Endodermal cell (in vitro differentiated cells): ENCODE results near the gene COLEC12. TPM values are rescaled to one million over a fixed set of nuclear protein-coding genes. Genes with fewer than 3 reads are reported as not detected.
A peak's percentile ranks its signal among the peaks of the same experiment; 100 is the strongest.

Experiments
- DNase-seq: peaks from one replicate; pipeline ENCODE4 v3.0.0-alpha.2; 2017
- H3K27ac ChIP-seq: 2 replicates; pipeline ENCODE4 v1.5.1; 2013; ENCODE audit warnings: mild to moderate bottlenecking, low read depth, low read length, moderate library complexity
- H3K27me3 ChIP-seq: 2 replicates; pipeline ENCODE4 v1.6.1; 2013; ENCODE audit warnings: mild to moderate bottlenecking, low read length, moderate library complexity; ENCODE audit not compliant: insufficient read depth, control insufficient read depth, poor library complexity, severe bottlenecking
- H3K36me3 ChIP-seq: 2 replicates; pipeline ENCODE4 v1.7.0; 2013; ENCODE audit warnings: mild to moderate bottlenecking, low read length, moderate library complexity; ENCODE audit not compliant: control insufficient read depth, insufficient read depth
- H3K4me1 ChIP-seq: one replicate; pipeline ENCODE4 v1.7.0; 2013; ENCODE audit warnings: low read length; ENCODE audit not compliant: control insufficient read depth, insufficient read depth
- H3K4me3 ChIP-seq: 2 replicates; pipeline ENCODE4 v1.5.1; 2013; ENCODE audit warnings: mild to moderate bottlenecking, low read length, moderate library complexity
- H3K9ac ChIP-seq: 2 replicates; pipeline ENCODE4 v1.6.1; 2013; ENCODE audit warnings: mild to moderate bottlenecking, low read length, moderate library complexity; ENCODE audit not compliant: poor library complexity, severe bottlenecking; ENCODE audit errors: extremely low read depth
- H3K9me3 ChIP-seq: 2 replicates; pipeline ENCODE4 v1.6.1; 2013; ENCODE audit warnings: mild to moderate bottlenecking, low read length, moderate library complexity; ENCODE audit not compliant: control insufficient read depth
- H3K27ac Mint-ChIP-seq: 2 replicates; pipeline ENCODE4 v1.8.0; 2020; ENCODE audit warnings: mixed read lengths
- H3K27me3 Mint-ChIP-seq: 2 replicates; pipeline ENCODE4 v1.8.0; 2021; ENCODE audit warnings: mild to moderate bottlenecking, mixed read lengths; ENCODE audit not compliant: insufficient read depth
- H3K36me3 Mint-ChIP-seq: 2 replicates; pipeline ENCODE4 v1.8.0; 2020; ENCODE audit warnings: low read depth, mixed read lengths
- H3K4me1 Mint-ChIP-seq: 2 replicates; pipeline ENCODE4 v1.8.0; 2020; ENCODE audit warnings: mixed read lengths
- H3K4me3 Mint-ChIP-seq: 2 replicates; pipeline ENCODE4 v1.8.0; 2020; ENCODE audit warnings: mild to moderate bottlenecking, moderate library complexity, mixed read lengths
- H3K9me3 Mint-ChIP-seq: 2 replicates; pipeline ENCODE4 v1.8.0; 2020; ENCODE audit warnings: mild to moderate bottlenecking, mixed read lengths
- CTCF ChIP-seq: fragments of 200-600 bp; sonication (generic); conservative IDR thresholded peaks from 2 replicates; pipeline ENCODE4 v1.5.0; 2021; ENCODE audit warnings: antibody characterized with exemption, mild to moderate bottlenecking
- WGBS, 2 experiments: methylation state at CpG; one replicate each; pipeline versions ENCODE4 v1.1.5 to v1.1.7; 2013; ENCODE audit warnings: missing lambda C conversion rate in 2 of 2, mixed read lengths in 1 of 2; ENCODE audit not compliant: insufficient coverage in 1 of 2, insufficient read length in 1 of 2; 5-methylcytosine and 5-hydroxymethylcytosine counted together
- total RNA-seq, 2 donors: library from RNA; stranded (reverse); fragmentation: NEBNext Ultra II Directional in 1 of 2; extraction: Animal tissue kit (Norgen Biotek cat#: 25700) in 1 of 2; gene quantifications; 2 replicates in 1 of 2; 3 replicates in 1 of 2; pipeline ENCODE4 v1.2.1, GENCODE V29; 2021

The COLEC12 gene
- total RNA-seq, 2 donors from 2014 or later: 123 TPM

DNA sequence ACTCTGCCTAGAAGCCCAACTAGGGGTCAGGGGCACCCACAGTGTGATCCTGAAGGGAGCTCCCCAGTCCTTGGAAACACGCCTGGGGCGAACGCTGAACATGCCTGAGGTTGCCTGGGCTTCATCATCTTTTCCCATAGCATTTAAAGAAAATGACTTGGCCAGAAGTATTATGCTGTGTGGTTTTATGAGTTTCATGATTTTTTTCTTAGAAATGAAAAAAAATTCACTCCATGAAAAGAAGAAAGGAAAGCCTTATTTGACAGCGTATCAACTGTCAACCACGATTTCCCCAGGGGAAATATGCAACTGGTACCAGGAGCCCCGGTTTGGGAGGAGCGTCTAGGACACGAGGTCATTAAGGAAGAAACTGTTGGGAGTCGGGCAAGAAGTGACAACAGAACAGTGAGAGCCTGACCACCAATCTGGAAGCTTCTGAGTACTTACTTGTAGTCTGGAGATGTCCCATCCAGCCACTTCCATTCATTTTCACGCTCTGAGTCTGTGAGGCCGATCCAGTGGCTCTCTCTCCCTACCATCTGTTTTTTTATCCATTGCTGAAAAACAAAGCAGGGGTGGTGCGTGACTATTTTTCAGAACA lies 169.2 kb downstream of the COLEC12 start:
- Histone ChIP-seq H3K4me3 (no peak overlapping the region), H3K27me3 (no peaks in the 10 kb centered on the region), H3K9ac (no peak overlapping the region), H3K36me3 (peaks cover 97% of the 10 kb centered on the region), H3K9me3 (no peaks in the 10 kb centered on the region), H3K27ac (no peak overlapping the region), H3K4me1 (no peaks in the 10 kb centered on the region)
- 86 to 89% methylated on average over 10 to 12 of the region's 12 CpGs for WGBS, 2 experiments
- no peak for TF ChIP-seq CTCF
- Mint-ChIP-seq H3K27ac (peak overlapping the region; percentile 31), H3K36me3 (peaks cover 74% of the 10 kb centered on the region), H3K27me3 (no peaks in the 10 kb centered on the region), H3K9me3 (no peaks in the 10 kb centered on the region), H3K4me3 (no peak overlapping the region), H3K4me1 (peaks cover 7% of the 10 kb centered on the region)
- DNase-seq: no peak

GRCh38 chr18:328928-329327 lies 171.6 kb downstream of the COLEC12 start:
- no peak for DNase-seq
- 99% methylated on average over 4 of the region's 4 CpGs; no CpG with 5 or more reads in 1 of the 2 experiments for WGBS, 2 experiments
- H3K9ac ChIP-seq: no peak overlapping the region
- no peak overlapping the region for H3K27ac ChIP-seq
- no peak overlapping the region for H3K4me3 ChIP-seq
- Mint-ChIP-seq H3K27ac (no peak overlapping the region), H3K4me3 (no peak overlapping the region), H3K9me3 (no peaks in the 10 kb centered on the region), H3K36me3 (peaks cover 75% of the 10 kb centered on the region), H3K4me1 (peaks cover 10% of the 10 kb centered on the region), H3K27me3 (no peaks in the 10 kb centered on the region)
- H3K36me3 ChIP-seq: peaks cover 89% of the 10 kb centered on the region
- no peaks in the 10 kb centered on the region for H3K9me3 ChIP-seq
- no peak for TF ChIP-seq CTCF
- H3K4me1 ChIP-seq: no peaks in the 10 kb centered on the region
- H3K27me3 ChIP-seq: no peaks in the 10 kb centered on the region

DNA sequence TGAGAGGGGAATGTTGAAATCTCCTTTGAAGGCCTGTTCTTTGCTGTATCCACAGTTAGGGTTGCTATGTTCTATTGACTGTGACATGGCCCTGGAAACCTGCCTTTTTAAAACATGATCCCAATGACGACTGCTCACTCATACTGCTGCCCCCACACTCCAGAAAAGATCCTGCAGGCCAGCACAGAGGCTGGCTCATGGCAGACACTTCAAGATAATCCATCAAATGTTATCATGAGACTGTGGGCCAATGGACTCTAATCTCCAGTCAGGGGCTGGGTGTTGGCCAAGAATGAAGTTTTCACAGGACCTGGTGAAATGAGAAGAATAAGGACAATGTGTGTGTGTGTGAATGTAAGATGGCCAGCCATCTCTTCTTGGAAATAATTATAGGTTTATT lies 173.7 kb downstream of the COLEC12 start:
- no peaks in the 10 kb centered on the region for H3K9me3 ChIP-seq
- H3K9me3 Mint-ChIP-seq: no peaks in the 10 kb centered on the region
- H3K27me3 Mint-ChIP-seq: no peaks in the 10 kb centered on the region
- WGBS, 2 experiments: 100% methylated on average over 1 of the region's 1 CpG
- H3K27ac Mint-ChIP-seq: no peak overlapping the region
- no peak overlapping the region for H3K27ac ChIP-seq
- no peak overlapping the region for H3K9ac ChIP-seq
- no peaks in the 10 kb centered on the region for H3K27me3 ChIP-seq
- peaks cover 82% of the 10 kb centered on the region for H3K36me3 ChIP-seq
- H3K4me3 ChIP-seq: no peak overlapping the region
- TF ChIP-seq CTCF: no peak
- peaks cover 17% of the 10 kb centered on the region for H3K4me1 Mint-ChIP-seq
- H3K4me3 Mint-ChIP-seq: no peak overlapping the region
- H3K4me1 ChIP-seq: peaks cover 4% of the 10 kb centered on the region
- no peak for DNase-seq
- peaks cover 64% of the 10 kb centered on the region for H3K36me3 Mint-ChIP-seq
